HEK293 (cell line): ENCODE results near the gene PLEKHO2.

Experiments used
- CTCF ChIA-PET: fragments of 350-600 bp; formaldehyde crosslinking; extraction: SDS; loops from one replicate; lab custom pipeline; 2021; ENCODE audit warnings: antibody characterized with exemption; lab: Yijun Ruan, JAX
- POLR2A ChIA-PET: fragments of 300-600 bp; formaldehyde crosslinking; extraction: SDS; loops from one replicate; lab custom pipeline; 2020; ENCODE audit warnings: antibody characterized with exemption, inconsistent platforms; lab: Yijun Ruan, JAX
- H3K27ac ChIP-seq: fragments of 200-500 bp; sonication (Bioruptor generic); 2 replicates; pipeline ENCODE4 v1.5.1; 2014; ENCODE audit warnings: low read depth, low read length, control low read depth, inconsistent platforms; ENCODE audit errors: extremely low read depth
- H3K36me3 ChIP-seq, 2 experiments: fragments of 200-500 bp in 1 of 2; sonication (Bioruptor generic) in 1 of 2; 1 replicate in 1 of 2; 2 replicates in 1 of 2; pipeline ENCODE4 v1.5.1; 2014 to 2017; ENCODE audit warnings: inconsistent platforms in 2 of 2, low read length in 2 of 2; ENCODE audit not compliant: control insufficient read depth in 2 of 2, insufficient read depth in 1 of 2
- H3K4me1 ChIP-seq: fragments of 200-500 bp; sonication (Bioruptor generic); 2 replicates; pipeline ENCODE4 v1.5.1; 2014; ENCODE audit warnings: mild to moderate bottlenecking, low read length, inconsistent platforms; ENCODE audit not compliant: control insufficient read depth, insufficient read depth
- H3K4me3 ChIP-seq: 2 replicates; pipeline ENCODE4 v1.5.1; 2011; ENCODE audit warnings: low read depth, mild to moderate bottlenecking, control low read depth, low read length, moderate library complexity
- H3K9me3 ChIP-seq: fragments of 200-500 bp; sonication (Bioruptor generic); 2 replicates; pipeline ENCODE4 v1.5.1; 2014; ENCODE audit warnings: low read depth, low read length, inconsistent platforms; ENCODE audit not compliant: control insufficient read depth, insufficient read depth
- CTCF ChIP-seq: fragments of 450-650 bp; formaldehyde crosslinking; IDR thresholded peaks from 2 replicates; pipeline ENCODE4 v1.5.1; 2016; ENCODE audit warnings: missing biosample characterization, missing genetic modification characterization
- GLIS1 ChIP-seq: fragments of 450-650 bp; formaldehyde crosslinking; IDR thresholded peaks from 2 replicates; pipeline ENCODE4 v1.5.1; 2016; ENCODE audit warnings: missing biosample characterization, missing genetic modification characterization
- HOXD13 ChIP-seq: sonication (generic); formaldehyde crosslinking; IDR thresholded peaks from 2 replicates; pipeline ENCODE4 v1.8.0; 2022; ENCODE audit warnings: missing genetic modification reagents, borderline replicate concordance
- IKZF3 ChIP-seq: fragments of 450-650 bp; IDR thresholded peaks from 2 replicates; pipeline ENCODE4 v1.5.0; 2018; ENCODE audit warnings: missing biosample characterization, mild to moderate bottlenecking, missing genetic modification characterization, moderate library complexity
- PATZ1 ChIP-seq: fragments of 450-650 bp; formaldehyde crosslinking; IDR thresholded peaks from 2 replicates; pipeline ENCODE4 v1.5.1; 2016; ENCODE audit warnings: missing biosample characterization, missing genetic modification characterization
- PBX3 ChIP-seq: sonication (generic); formaldehyde crosslinking; IDR thresholded peaks from 2 replicates; pipeline ENCODE4 v1.8.1; 2022; ENCODE audit warnings: mild to moderate bottlenecking, moderate library complexity, missing genetic modification reagents
- PRDM1 ChIP-seq: fragments of 450-650 bp; formaldehyde crosslinking; IDR thresholded peaks from 2 replicates; pipeline ENCODE4; 2016; ENCODE audit warnings: missing biosample characterization, missing genetic modification characterization
- SP7 ChIP-seq: fragments of 450-650 bp; formaldehyde crosslinking; IDR thresholded peaks from 2 replicates; pipeline ENCODE4 v1.5.1; 2016; ENCODE audit warnings: missing biosample characterization, missing genetic modification characterization
- ZBTB17 ChIP-seq: fragments of 450-650 bp; formaldehyde crosslinking; IDR thresholded peaks from 2 replicates; pipeline ENCODE4 v1.5.1; 2016; ENCODE audit warnings: missing biosample characterization, missing genetic modification characterization
- ZNF16 ChIP-seq: fragments of 450-650 bp; formaldehyde crosslinking; IDR thresholded peaks from 2 replicates; pipeline ENCODE4 v1.5.1; 2016; ENCODE audit warnings: low read depth, missing biosample characterization, missing genetic modification characterization
- ZNF274 ChIP-seq, 2 experiments: fragments of 200-500 bp in 1 of 2; fragments of 450-650 bp in 1 of 2; sonication (Bioruptor generic) in 1 of 2; formaldehyde crosslinking in 1 of 2; IDR thresholded peaks; 2 replicates each; pipeline versions ENCODE4 v1.5.1 to v1.6.1; 2014 to 2016; ENCODE audit warnings: borderline replicate concordance in 1 of 2, inconsistent platforms in 1 of 2, low read length in 1 of 2, missing biosample characterization in 1 of 2, missing genetic modification characterization in 1 of 2
- ZNF473 ChIP-seq: fragments of 450-650 bp; formaldehyde crosslinking; IDR thresholded peaks from 2 replicates; pipeline ENCODE4 v1.5.1; 2017; ENCODE audit warnings: missing biosample characterization, missing genetic modification characterization
- ZNF488 ChIP-seq: fragments of 450-650 bp; formaldehyde crosslinking; IDR thresholded peaks from 2 replicates; pipeline ENCODE4 v1.5.1; 2016; ENCODE audit warnings: missing biosample characterization, missing genetic modification characterization
- ZNF555 ChIP-seq: fragments of 450-650 bp; formaldehyde crosslinking; conservative IDR thresholded peaks from 2 replicates; pipeline ENCODE4 v1.5.1; 2017; ENCODE audit warnings: missing biosample characterization, mild to moderate bottlenecking, missing genetic modification characterization, inconsistent platforms
- ZNF610 ChIP-seq: fragments of 450-650 bp; formaldehyde crosslinking; IDR thresholded peaks from 2 replicates; pipeline ENCODE4 v1.5.1; 2016; ENCODE audit warnings: missing biosample characterization, missing genetic modification characterization, borderline replicate concordance
- ZNF654 ChIP-seq: fragments of 450-650 bp; formaldehyde crosslinking; IDR thresholded peaks from 2 replicates; pipeline ENCODE4 v1.5.1; 2016; ENCODE audit warnings: low read depth, missing biosample characterization, missing genetic modification characterization
- ZNF76 ChIP-seq: fragments of 450-650 bp; formaldehyde crosslinking; IDR thresholded peaks from 2 replicates; pipeline ENCODE4; 2016; ENCODE audit warnings: low read depth, missing biosample characterization, missing genetic modification characterization, borderline replicate concordance
- TF ChIP-seq, protein P1 (sequence below): fragments of 450-650 bp; formaldehyde crosslinking; conservative IDR thresholded peaks from 2 replicates; pipeline ENCODE4 v1.5.1; 2016; ENCODE audit warnings: low read depth, missing biosample characterization, missing genetic modification characterization

PLEKHO2 gene

DNA sequence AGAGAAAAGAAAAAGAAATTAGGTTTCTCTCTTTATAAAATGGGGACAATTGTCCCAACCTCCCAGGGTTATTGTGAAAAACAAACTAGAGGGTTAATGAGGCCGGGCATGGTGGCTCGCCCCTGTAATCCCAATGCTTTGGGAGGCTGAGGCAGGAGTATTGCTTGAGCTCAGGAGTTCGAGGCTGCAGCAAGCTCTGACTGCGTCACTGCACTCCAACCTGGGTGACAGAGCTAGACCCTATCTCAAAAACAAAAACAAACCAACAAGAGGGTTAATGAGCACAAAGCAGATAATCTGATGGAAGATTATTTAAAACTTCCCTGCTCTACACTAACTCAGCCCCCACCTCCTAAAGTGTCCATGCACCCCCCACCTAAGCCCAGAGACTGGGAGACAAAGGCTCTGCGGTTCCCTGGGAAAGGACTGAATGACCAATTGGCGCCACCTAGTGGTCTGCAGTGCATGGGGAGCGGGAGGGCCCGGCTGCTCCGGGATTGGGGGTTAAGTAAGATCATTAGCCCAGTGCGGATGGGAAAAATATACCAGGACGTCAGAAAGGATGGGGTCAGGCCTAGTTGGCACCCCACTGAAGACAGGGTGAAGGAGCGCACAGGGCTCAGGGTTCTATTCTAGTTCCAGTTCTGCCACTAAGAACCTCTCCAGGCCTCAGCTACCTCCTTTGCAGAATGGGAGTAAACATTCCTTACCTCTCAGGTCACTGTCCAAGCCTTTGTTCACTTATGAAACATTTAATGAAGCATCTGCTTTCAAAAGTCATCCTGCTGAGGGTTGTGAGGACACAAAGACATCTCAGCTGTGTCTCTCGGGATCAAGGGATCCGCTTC, 31.8 kb upstream of the PLEKHO2 start:
- TF ChIP-seq IKZF3 (peak; percentile 74), GLIS1 (tag by site-specific recombination) (peak; percentile 14; the same call in 1 of the 2 replicates), CTCF (0 out of 2 replicates have a peak, but pooled peaks have one; percentile 56), ZBTB17 (tag by site-specific recombination) (peak; percentile 31; the same call in 1 of the 2 replicates), ZNF473 (no peak), SP7 (tag by site-specific recombination) (0 out of 2 replicates have a peak, but pooled peaks have one; percentile 18), ZNF488 (tag by site-specific recombination) (no peak), PATZ1 (tag by site-specific recombination) (peak; percentile 71), ZNF654 (tag by site-specific recombination) (peak; percentile 81)
- TF ChIP-seq, protein P1, sequence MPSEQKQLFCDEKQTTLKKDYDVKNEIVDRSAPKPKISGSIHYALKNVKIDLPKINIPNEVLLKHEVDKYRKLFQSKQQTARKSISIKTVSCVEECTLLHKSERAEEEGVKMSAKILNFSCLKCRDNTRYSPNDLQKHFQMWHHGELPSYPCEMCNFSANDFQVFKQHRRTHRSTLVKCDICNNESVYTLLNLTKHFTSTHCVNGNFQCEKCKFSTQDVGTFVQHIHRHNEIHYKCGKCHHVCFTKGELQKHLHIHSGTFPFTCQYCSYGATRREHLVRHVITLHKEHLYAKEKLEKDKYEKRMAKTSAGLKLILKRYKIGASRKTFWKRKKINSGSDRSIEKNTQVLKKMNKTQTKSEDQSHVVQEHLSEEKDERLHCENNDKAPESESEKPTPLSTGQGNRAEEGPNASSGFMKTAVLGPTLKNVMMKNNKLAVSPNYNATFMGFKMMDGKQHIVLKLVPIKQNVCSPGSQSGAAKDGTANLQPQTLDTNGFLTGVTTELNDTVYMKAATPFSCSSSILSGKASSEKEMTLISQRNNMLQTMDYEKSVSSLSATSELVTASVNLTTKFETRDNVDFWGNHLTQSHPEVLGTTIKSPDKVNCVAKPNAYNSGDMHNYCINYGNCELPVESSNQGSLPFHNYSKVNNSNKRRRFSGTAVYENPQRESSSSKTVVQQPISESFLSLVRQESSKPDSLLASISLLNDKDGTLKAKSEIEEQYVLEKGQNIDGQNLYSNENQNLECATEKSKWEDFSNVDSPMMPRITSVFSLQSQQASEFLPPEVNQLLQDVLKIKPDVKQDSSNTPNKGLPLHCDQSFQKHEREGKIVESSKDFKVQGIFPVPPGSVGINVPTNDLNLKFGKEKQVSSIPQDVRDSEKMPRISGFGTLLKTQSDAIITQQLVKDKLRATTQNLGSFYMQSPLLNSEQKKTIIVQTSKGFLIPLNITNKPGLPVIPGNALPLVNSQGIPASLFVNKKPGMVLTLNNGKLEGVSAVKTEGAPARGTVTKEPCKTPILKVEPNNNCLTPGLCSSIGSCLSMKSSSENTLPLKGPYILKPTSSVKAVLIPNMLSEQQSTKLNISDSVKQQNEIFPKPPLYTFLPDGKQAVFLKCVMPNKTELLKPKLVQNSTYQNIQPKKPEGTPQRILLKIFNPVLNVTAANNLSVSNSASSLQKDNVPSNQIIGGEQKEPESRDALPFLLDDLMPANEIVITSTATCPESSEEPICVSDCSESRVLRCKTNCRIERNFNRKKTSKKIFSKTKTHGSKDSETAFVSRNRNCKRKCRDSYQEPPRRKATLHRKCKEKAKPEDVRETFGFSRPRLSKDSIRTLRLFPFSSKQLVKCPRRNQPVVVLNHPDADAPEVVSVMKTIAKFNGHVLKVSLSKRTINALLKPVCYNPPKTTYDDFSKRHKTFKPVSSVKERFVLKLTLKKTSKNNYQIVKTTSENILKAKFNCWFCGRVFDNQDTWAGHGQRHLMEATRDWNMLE (tag by site-specific recombination), result no peak
- no peaks in the 10 kb centered on the region for H3K9me3 ChIP-seq
- H3K4me3 ChIP-seq, result no peak overlapping the region
- no peak overlapping the region for H3K27ac ChIP-seq
- H3K36me3 ChIP-seq, result no peaks in the 10 kb centered on the region
- ChIA-PET POLR2A (interaction anchor here (1.2 kb wide), 1 partner anchor 31 kb away, joined by 3 read pairs; no protein-coding TSS in a partner anchor), CTCF (interaction anchor here (0.6 to 3.8 kb wide), 32 partner anchors 8 to 527 kb away, joined by 3 to 68 read pairs (median 3); no protein-coding TSS in a partner anchor)
- H3K4me1 ChIP-seq, result no peaks in the 10 kb centered on the region

- H3K27ac ChIP-seq, result no peak overlapping the region
- ChIA-PET POLR2A (interaction anchor here (1.2 kb wide), 1 partner anchor 30 kb away, joined by 3 read pairs; no protein-coding TSS in a partner anchor), CTCF (interaction anchor here (0.5 to 3.8 kb wide), 24 partner anchors 8 to 272 kb away, joined by 3 to 68 read pairs (median 4); no protein-coding TSS in a partner anchor)
- TF ChIP-seq ZNF555 (tag by site-specific recombination) (no peak), HOXD13 (CRISPR knock-in tag) (no peak), ZNF16 (tag by site-specific recombination) (no peak), ZNF610 (tag by site-specific recombination) (no peak), ZNF274 (IDR thresholded peaks at IDR 0.05; ENCODE audit: low read length) (no peak), ZNF274 (tag by site-specific recombination; IDR thresholded peaks at IDR 0.05; ENCODE audit: borderline replicate concordance) (no peak), ZNF76 (tag by site-specific recombination) (no peak), PRDM1 (tag by site-specific recombination) (no peak), PBX3 (CRISPR knock-in tag) (no peak)
- H3K9me3 ChIP-seq, result no peaks in the 10 kb centered on the region
- H3K4me3 ChIP-seq, result no peak overlapping the region
- H3K4me1 ChIP-seq, result no peaks in the 10 kb centered on the region
- H3K36me3 ChIP-seq, result no peaks in the 10 kb centered on the region
These were observed 31.0 kb upstream of the PLEKHO2 start for GRCh38 chr15:64810497-64811326.
